K562 (cell line): ENCODE results near the gene POC1B. TPM values are rescaled to one million over a fixed set of nuclear protein-coding genes. Genes with fewer than 3 reads are reported as not detected.

ENCODE experiments used
- ATAC-seq: fragments of 200-7000 bp; cut with Tn5 transposase; 3 replicates; pipeline ENCODE4 v1.9.1; 2020; ENCODE audit warnings: moderate library complexity
- BruUV-seq: library from RNA; stranded (reverse); fragments of 400-500 nt; replicated peaks from 2 replicates; lab custom pipeline; 2021; lab: Mats Ljungman, UMichigan
- CTCF ChIA-PET: fragments of 300-600 bp; formaldehyde crosslinking; extraction: SDS; loops from one replicate; lab custom pipeline; 2021; ENCODE audit warnings: low intra/inter-chr PET ratio; lab: Yijun Ruan, JAX
- POLR2A ChIA-PET: fragments of 300-600, 350-650 bp; sonication (Branson Sonifier 250); formaldehyde crosslinking; extraction: SDS; loops from one replicate; lab custom pipeline; 2021; ENCODE audit warnings: antibody characterized with exemption, inconsistent platforms; lab: Yijun Ruan, JAX
- DNase-seq, 4 experiments: peaks; one replicate each; pipeline versions ENCODE4 v3.0.0 to v3.0.0-alpha.2; 2011 to 2018; ENCODE audit warnings: low spot score in 3 of 4, mixed read lengths in 3 of 4; ENCODE audit errors: extremely low read depth in 1 of 4
- FAIRE-seq: peaks from 2 replicates; lab custom pipeline; 2011; peaks lifted over from hg19 to GRCh38; lab: Jason Lieb, UNC
- H2AFZ ChIP-seq: 2 replicates; pipeline ENCODE4 v1.6.0; 2011; ENCODE audit warnings: low read depth, low read length, control low read depth, inconsistent platforms
- H3K27ac ChIP-seq: fragments of 200-600 bp; 3 replicates; pipeline ENCODE4 v1.8.0; 2011; ENCODE audit warnings: low read depth, mild to moderate bottlenecking, control low read depth, inconsistent platforms, low read length, moderate library complexity, mixed read lengths; ENCODE audit errors: extremely low read depth
- H3K27me3 ChIP-seq, 2 experiments: fragments of 300-600 bp in 1 of 2; 2 replicates in 1 of 2; 3 replicates in 1 of 2; pipeline versions ENCODE4 v1.6.0 to v1.8.0; 2011; ENCODE audit warnings: inconsistent platforms in 2 of 2, low read length in 2 of 2, mild to moderate bottlenecking in 1 of 2, mixed read lengths in 1 of 2, moderate library complexity in 1 of 2; ENCODE audit not compliant: control insufficient read depth in 2 of 2, insufficient read depth in 2 of 2
- H3K36me3 ChIP-seq: fragments of 300-600 bp; 3 replicates; pipeline ENCODE4 v1.8.0; 2011; ENCODE audit warnings: mild to moderate bottlenecking, low read length, inconsistent platforms; ENCODE audit not compliant: control insufficient read depth, insufficient read depth
- H3K4me1 ChIP-seq, 2 experiments: fragments of 200-600 bp in 1 of 2; replicated peaks in 1 of 2; 2 replicates in 1 of 2; 3 replicates in 1 of 2; pipeline versions ENCODE4 v1.5.1 to v1.8.0; 2011; ENCODE audit warnings: inconsistent platforms in 2 of 2, low read length in 2 of 2, mild to moderate bottlenecking in 1 of 2, mixed read lengths in 1 of 2, moderate library complexity in 1 of 2; ENCODE audit not compliant: control insufficient read depth in 2 of 2, insufficient read depth in 2 of 2
- H3K4me2 ChIP-seq: 2 replicates; pipeline ENCODE4 v1.6.1; 2011; ENCODE audit warnings: low read length, control low read depth, inconsistent platforms, mixed read lengths; ENCODE audit not compliant: insufficient read depth
- H3K4me3 ChIP-seq: fragments of 200-600 bp; sonication (generic), shearing (Covaris generic); 2 replicates; pipeline ENCODE4 v1.5.1; 2016; ENCODE audit warnings: control low read depth, inconsistent platforms
- H3K79me2 ChIP-seq: fragments of 200-600 bp; 3 replicates; pipeline ENCODE4 v1.8.0; 2011; ENCODE audit warnings: low read length, inconsistent platforms; ENCODE audit not compliant: control insufficient read depth, insufficient read depth
- H3K9ac ChIP-seq, 2 experiments: 2 replicates each; pipeline versions ENCODE4 v1.6.0 to v1.6.1; 2011; ENCODE audit warnings: low read depth in 2 of 2, low read length in 2 of 2, control low read depth in 1 of 2, inconsistent platforms in 1 of 2, mild to moderate bottlenecking in 1 of 2, mixed read lengths in 1 of 2; ENCODE audit not compliant: insufficient read depth in 1 of 2
- H3K9me1 ChIP-seq: one replicate; pipeline ENCODE4 v1.6.0; 2011; ENCODE audit warnings: inconsistent platforms, mild to moderate bottlenecking, low read length, moderate library complexity; ENCODE audit not compliant: control insufficient read depth, insufficient read depth
- H3K9me3 ChIP-seq: replicated peaks from 2 replicates; pipeline ENCODE4 v1.5.1; 2011; ENCODE audit warnings: low read depth, low read length, inconsistent platforms; ENCODE audit not compliant: control insufficient read depth, insufficient read depth
- H4K20me1 ChIP-seq: replicated peaks from 2 replicates; pipeline ENCODE4 v1.6.1; 2011; ENCODE audit warnings: low read length, inconsistent platforms, mixed read lengths; ENCODE audit not compliant: control insufficient read depth, insufficient read depth
- KDM5B ChIP-seq: fragments of 200-600 bp; sonication (generic); IDR thresholded peaks from 2 replicates; pipeline ENCODE4 v1.6.1; 2012; ENCODE audit warnings: low read depth, mild to moderate bottlenecking, moderate library complexity, low read length, control low read depth, inconsistent platforms; ENCODE audit not compliant: insufficient replicate concordance
- PRMT5 ChIP-seq: sonication (generic); formaldehyde crosslinking; IDR thresholded peaks from 2 replicates; pipeline ENCODE4 v1.5.0; 2020; ENCODE audit warnings: missing genetic modification reagents
- RAD51 ChIP-seq: fragments of 450-650 bp; IDR thresholded peaks from 2 replicates; pipeline ENCODE4 v1.7.1; 2016; ENCODE audit warnings: low read depth, mild to moderate bottlenecking, borderline replicate concordance
- SMARCA5 ChIP-seq: fragments of 450-650 bp; IDR thresholded peaks from 2 replicates; pipeline ENCODE4 v1.6.1; 2016
- ZNF583 ChIP-seq: fragments of 250-450 bp; sonication (Bioruptor Pico); IDR thresholded peaks from 2 replicates; pipeline ENCODE4 v1.4.0; 2020
- ZNF696 ChIP-seq: fragments of 250-450 bp; sonication (Bioruptor Pico); conservative IDR thresholded peaks from 2 replicates; pipeline ENCODE4 v1.4.0; 2020; ENCODE audit warnings: mild to moderate bottlenecking, moderate library complexity
- whole genome bisulfite sequencing: fragments of 100-300 bp; shearing (Covaris generic); methylation state at CpG from one replicate; pipeline ENCODE4 v1.1.6; 2016; ENCODE audit warnings: low coverage, mixed read lengths; ENCODE audit not compliant: insufficient coverage; ENCODE audit errors: missing lambda C conversion rate; 5-methylcytosine and 5-hydroxymethylcytosine counted together
- in situ Hi-C: fragments of 300-500 bp; cut with MboI; formaldehyde crosslinking; loops from 4 replicates; pipeline ENCODE4 v1.15.0; 2018; ENCODE audit warnings: inconsistent platforms, mixed read lengths
- intact Hi-C: fragments of 100-400 bp; cut with micrococcal nuclease; formaldehyde crosslinking; loops from 2 replicates; pipeline ENCODE4 v1.14.2; 2022
- polyA plus RNA-seq, 8 experiments: library from polyadenylated mRNA; depleted of rRNA in 4 of 8; stranded (reverse) in 5 of 8; unstranded in 3 of 8; fragments of >200 nt; fragmentation: Nextera tagmentation in 2 of 8; fragmentation: Illumina TruSeq in 1 of 8; extraction: Ambion mirVana in 2 of 8; extraction: Trizol in 1 of 8; gene quantifications; 2 replicates each; pipeline versions ENCODE4 v1.2.1 to v1.2.3, GENCODE V29; 2011 to 2014; ENCODE audit warnings: inconsistent platforms in 1 of 8, missing spikeins in 1 of 8
- total RNA-seq, 7 experiments: library from RNA; depleted of rRNA in 6 of 7; stranded (reverse); fragments of >200 nt in 6 of 7; fragmentation: Illumina TruSeq in 2 of 7; extraction: Trizol in 2 of 7; gene quantifications; 2 replicates each; pipeline versions ENCODE4 v1.2.1 to v1.2.3, GENCODE V29; 2011 to 2021; ENCODE audit warnings: low replicate concordance in 1 of 7

POC1B gene
- total and polyA plus RNA-seq, 9 of the 15 experiments (the other 6 are each of a cell fraction or from before 2014, with no cell fraction given): 4.5 to 16.1 (median 10.4) TPM

DNA sequence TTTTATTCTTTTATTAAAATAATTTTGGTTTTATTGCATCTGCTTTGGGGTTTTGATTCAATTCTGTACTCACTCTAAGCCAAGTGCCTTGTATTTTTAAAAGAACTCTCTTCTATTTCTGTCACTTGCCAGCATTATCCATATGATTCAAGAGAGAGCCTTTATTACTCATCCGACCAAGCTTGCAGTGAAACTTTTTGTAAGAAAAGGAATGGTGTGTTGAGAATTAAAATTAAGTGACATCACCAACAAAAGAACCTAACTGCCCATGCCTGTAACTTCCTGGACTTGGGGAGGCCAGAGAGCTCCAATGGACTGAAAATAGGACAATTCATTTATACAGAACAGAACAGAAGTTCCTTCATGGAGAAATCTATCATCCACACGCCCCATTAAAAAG lies 53.3 kb downstream of the POC1B start:
- DNase-seq: no peak
- H3K4me2 ChIP-seq: no peak overlapping the region
- no peak overlapping the region for H2AFZ ChIP-seq
- WGBS: 14% methylated on average over 2 of the region's 2 CpGs
- H4K20me1 ChIP-seq: no peaks in the 10 kb centered on the region
- H3K9ac ChIP-seq: no peak overlapping the region
- no peak overlapping the region for H3K27ac ChIP-seq
- CTCF ChIA-PET: interaction anchor here (1.5 to 1.6 kb wide), 2 partner anchors 52 to 58 kb away, joined by 5 read pairs; partner anchors contain the start of gene GALNT4
- H3K36me3 ChIP-seq: no peaks in the 10 kb centered on the region
- TF ChIP-seq ZNF583 (CRISPR knock-in tag) (no peak), PRMT5 (CRISPR knock-in tag) (no peak), ZNF696 (CRISPR knock-in tag) (no peak), RAD51 (no peak), SMARCA5 (no peak), KDM5B (no peak)
- intact Hi-C loops (loop anchor here (10.0 kb wide), 2 partner anchors 222 to 1472 kb away; no protein-coding TSS in a partner anchor), in situ Hi-C loops (loop anchor here (5.0 to 25.0 kb wide), 2 partner anchors 55 to 1465 kb away; partner anchors contain the start of gene POC1B)
- ATAC-seq: no peak
- H3K4me3 ChIP-seq: no peak overlapping the region
- H3K9me3 ChIP-seq: no peaks in the 10 kb centered on the region
- no TSS peak for BruUV-seq
- H3K4me1 ChIP-seq: no peaks in the 10 kb centered on the region; a peak in 1 of 5 replicates
- no peaks in the 10 kb centered on the region for H3K79me2 ChIP-seq
- FAIRE-seq: no peak
- no peaks in the 10 kb centered on the region for H3K27me3 ChIP-seq
- POLR2A ChIA-PET: no interaction called here
- no peaks in the 10 kb centered on the region for H3K9me1 ChIP-seq
